ENCODE data around the gene TSEN34.
"Not testable (repeated sequence)": the region's sequence is repeated elsewhere in the genome, so short reads cannot be mapped to it uniquely, and the experiment has no call there.

TSEN34 gene

DNA sequence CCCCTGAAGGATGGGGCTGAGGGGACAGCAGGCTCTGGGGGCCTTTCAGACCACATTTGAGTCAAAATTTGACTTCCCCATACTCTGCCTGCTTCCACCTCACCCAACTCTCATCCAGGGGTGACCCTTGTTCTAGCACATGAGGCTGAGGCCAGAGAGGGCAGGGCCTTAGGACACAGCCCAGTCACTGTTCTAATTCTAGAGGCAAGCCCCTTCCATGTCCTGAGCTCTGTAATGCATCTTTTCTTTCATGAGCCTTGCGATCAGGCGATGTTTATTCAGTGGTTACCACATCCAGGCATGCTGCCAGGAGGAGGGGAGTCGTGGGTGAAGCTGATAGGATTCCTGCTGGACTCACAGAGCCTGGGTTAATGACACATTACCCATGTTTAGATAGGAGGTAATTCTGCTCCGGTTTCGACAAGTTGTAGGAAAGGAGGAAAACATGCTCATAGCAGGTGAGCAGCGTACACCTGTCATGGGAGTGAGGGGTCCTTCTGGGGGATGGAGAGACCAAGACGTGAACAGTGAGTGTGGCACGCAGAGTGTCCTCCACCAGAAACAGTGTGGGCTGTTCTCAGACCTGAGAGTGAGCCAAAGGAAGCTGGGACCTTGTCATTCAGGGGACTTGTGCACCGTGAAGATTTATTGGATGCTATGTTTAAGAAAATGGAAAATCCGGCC is 18.8 kb downstream of the TSEN34 start:
- DNase-seq, result peak; percentile 97

- DNase-seq, result no peak
These were observed 20.1 kb downstream of the TSEN34 start for GRCh38 chr19:54211235-54211634.

DNA sequence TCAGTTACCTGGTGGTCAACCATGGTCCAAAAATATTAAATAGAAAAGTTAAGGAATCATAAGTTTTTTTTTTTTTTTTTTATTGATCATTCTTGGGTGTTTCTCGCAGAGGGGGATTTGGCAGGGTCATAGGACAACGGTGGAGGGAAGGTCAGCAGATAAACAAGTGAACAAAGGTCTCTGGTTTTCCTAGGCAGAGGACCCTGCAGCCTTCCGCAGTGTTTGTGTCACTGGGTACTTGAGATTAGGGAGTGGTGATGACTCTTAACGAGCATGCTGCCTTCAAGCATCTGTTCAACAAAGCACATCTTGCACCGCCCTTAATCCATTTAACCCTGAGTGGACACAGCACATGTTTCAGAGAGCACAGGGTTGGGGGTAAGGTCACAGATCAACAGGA is 23.1 kb downstream of the TSEN34 start:
- DNase-seq, result not testable (repeated sequence)

DNA sequence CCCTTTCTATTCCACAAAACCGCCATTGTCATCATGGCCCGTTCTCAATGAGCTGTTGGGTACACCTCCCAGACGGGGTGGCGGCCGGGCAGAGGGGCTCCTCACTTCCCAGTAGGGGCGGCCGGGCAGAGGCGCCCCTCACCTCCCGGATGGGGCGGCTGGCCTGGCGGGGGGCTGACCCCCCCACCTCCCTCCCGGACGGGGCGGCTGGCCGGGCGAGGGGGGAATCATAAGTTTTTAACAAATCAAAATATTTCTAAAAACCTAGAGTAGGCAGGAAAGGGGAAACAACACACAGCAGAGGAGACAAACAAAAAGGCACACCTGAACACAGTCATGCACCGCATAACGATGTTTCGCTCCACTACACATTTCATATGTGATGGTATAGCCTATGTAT is 23.6 kb downstream of the TSEN34 start:
- not testable (repeated sequence) for DNase-seq

- no peak for DNase-seq
These were observed 25.8 kb downstream of the TSEN34 start for GRCh38 chr19:54216869-54217268.

DNA sequence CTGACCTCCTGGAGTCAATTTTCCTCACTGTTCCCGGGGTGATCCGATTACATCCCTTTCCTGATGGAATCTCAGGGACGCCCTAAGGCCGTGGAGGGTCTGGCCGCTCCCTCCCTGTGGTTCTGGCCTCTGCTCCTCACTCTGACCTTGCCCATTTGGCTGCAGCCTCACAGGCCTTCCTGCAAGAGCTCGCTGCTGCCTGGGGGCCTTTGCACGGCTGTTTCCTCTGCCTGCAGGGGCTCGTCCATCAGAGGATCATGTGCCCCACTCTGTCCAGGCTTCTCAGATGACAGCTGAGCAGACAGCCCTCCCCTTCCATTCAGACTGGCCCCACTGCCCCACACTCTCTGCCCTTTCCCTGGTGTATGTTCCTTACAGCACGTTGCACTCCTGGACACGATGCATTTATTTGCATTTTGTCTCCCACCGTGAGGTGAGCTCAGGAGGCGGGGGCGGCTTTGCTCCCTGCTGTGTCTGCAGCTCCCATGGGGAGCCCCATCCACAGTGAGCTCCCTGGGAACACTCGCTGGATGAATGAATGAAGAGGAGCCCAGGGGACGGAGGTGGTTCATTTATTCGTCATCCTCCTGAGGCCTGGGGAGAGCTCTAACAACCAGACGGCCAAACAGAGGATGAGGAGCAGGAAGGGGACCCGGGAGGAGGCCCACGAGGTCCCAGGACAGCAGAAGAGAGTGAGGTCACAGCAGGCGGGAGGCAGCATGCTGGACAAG is 26.6 kb downstream of the TSEN34 start:
- DNase-seq, result not testable (repeated sequence)

DNA sequence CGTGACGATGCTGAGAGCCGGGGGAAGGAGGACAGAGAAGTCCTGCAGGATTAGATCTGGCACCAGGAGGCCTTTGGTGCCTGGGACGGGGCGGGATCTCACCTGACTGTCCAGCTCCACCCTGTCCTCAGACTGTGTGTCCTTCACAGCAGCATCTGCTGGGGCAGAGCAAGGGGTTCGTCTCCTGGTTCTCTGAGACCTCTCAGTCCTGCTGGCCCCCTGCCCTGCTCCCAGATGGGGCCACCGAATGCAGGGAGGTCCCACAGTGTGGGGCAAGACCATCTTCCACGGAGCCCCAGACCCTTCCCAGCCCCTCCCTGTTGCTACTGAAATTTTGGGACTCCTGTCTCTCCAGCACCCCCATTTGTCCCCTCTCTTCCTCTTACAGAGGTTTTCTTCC is 27.2 kb downstream of the TSEN34 start:
- no peak for DNase-seq

- no peak for DNase-seq
These were observed 28.0 kb downstream of the TSEN34 start for GRCh38 chr19:54218960-54219661.

- not testable (repeated sequence) for DNase-seq
These were observed 28.6 kb downstream of the TSEN34 start for GRCh38 chr19:54219702-54220101.

- DNase-seq, result not testable (repeated sequence)
These were observed 30.8 kb downstream of the TSEN34 start for GRCh38 chr19:54221947-54222346.

GRCh38 chr19:54222474-54223276 is 31.6 kb downstream of the TSEN34 start, which contains the start of gene LILRB3:
LILRB3 (minus strand) TSS chr19:54223007; CDS start chr19:54222976, 31 bp downstream.
- DNase-seq, result not testable (repeated sequence)

DNA sequence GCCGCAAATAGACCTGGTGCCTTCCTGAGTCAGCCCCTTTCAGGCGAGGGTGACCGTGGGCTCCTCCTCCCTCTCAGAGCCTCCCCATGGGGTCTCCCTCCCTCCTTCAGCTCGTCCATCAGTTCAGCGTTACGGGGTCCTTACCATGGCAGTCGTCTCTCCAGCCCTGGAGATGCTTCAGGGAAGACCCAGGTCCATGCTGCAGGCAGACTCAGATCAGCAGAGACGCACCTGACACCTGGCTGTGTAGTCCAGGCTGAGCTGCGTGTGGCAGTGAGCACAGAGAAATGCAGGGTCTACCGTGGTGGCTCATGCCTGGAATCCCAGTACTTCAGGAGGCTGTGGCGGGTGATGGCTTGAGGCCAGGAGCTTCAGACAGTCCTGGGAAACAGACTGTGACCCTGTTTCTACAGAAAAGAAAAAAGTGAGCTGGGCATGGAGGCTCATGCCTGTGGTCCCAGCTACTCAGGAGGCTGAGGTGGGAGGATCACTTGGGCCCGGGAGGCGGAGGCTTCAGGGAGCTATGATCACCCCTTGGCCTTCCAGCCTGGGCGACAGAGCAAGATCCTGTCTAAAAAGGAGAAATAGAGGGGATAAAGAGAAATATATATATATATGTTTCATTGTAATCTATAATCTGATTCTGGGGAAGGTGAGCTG is 32.3 kb downstream of the TSEN34 start:
- DNase-seq, result not testable (repeated sequence)

GRCh38 chr19:54223937-54224281 is 32.8 kb downstream of the TSEN34 start:
- DNase-seq, result not testable (repeated sequence)

DNA sequence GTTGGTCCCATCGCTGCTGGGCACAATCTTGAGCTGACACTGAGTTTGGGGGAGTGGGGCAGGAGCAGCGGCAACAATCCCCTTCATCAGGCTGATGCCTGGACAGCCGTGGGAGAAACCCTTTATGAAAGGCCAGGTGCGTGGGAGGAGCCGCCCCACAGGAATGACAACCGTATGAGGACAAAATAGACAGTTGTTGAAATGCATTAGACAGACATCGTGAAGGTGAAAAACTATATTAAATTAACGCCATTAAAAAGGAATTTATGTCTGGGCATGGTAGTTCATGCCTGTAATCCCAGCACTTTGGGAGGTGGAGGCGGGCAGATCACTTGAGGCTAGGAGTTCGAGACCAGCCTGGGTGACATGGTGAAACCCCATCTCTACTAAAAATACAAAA is 33.5 kb downstream of the TSEN34 start:
- DNase-seq, result not testable (repeated sequence)

- DNase-seq, result no peak
These were observed 38.0 kb downstream of the TSEN34 start for GRCh38 chr19:54229146-54229545.

- DNase-seq, result no peak
These were observed 38.9 kb downstream of the TSEN34 start for GRCh38 chr19:54230031-54230430.

- peak; percentile 78 for DNase-seq
These were observed 40.2 kb downstream of the TSEN34 start for GRCh38 chr19:54231077-54231931.

- no peak for DNase-seq
These were observed 42.8 kb downstream of the TSEN34 start for GRCh38 chr19:54233941-54234340.

DNA sequence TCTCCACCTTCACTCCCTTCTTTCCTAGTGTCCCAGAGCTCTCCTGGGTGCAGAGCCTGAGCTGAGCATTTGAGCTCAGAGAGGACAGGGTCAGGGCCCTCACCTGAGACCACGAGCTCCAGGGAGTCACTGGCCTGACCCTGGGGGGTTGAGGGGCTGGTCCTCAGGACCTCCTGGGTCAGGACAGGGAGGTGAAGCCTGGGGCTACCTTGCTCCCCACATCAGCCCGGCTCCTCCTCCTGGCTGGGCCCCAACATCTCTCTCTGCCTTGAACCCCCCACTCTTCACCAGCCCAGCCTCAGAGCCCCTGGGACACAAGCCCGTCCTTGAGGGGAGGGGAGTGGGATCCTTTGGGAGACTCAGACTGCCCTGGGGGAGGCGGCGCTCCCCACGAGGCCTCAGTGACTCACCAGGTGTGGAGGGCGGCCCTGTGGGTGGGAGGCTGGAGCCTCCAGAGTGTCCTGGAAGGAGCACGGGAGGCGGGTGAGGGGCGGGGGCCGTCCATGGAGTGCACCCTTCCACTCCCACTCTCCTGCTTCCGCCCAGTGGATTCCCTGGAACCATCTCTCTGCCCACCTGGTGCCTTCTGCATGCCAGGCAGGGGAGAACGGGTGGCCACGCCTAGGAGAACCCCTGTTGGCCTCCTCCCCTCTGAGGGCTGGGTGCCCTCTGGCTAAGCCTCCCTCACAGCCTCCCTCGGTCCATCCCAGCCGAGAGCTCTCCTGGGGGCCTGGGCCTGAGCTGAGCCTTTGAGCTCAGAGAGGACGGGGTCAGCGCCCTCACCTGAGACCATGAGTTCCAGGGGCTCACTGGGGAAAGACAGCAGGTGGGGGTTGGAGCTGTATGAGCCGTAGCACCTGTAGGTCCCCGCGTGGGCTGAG is 48.6 kb downstream of the TSEN34 start:
- DNase-seq, result not testable (repeated sequence)
